ENCODE measurements around the gene SMCO1. TPM values are rescaled to one million over a fixed set of nuclear protein-coding genes. Genes with fewer than 3 reads are reported as not detected.

The SMCO1 gene
- total RNA-seq, 6 experiments from 2014 or later, result not detected

DNA sequence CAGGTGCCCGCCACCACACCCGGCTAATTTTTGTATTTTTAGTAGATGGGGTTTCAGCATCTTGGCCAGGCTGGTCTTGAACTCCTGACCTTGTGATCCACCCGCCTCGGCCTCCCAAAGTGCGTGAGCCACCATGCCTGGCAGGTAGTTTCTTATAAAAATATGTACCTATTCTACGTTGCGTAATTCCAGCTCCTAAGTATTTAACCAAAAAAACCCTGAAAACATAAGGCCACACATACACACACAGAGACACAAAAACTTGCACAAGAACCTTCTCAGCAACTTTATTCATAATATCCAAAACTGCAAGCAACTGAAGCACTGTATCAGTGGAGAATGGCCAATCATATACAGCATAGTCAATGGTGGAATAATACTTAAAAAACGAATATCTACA, 16.8 kb downstream of the SMCO1 start:
- H3K9me3 Mint-ChIP-seq, result no peaks in the 10 kb centered on the region
- no peaks in the 10 kb centered on the region; the same call in 1 of the 2 replicates for H3K27me3 Mint-ChIP-seq (ENCODE audit: insufficient read depth)
- DNase-seq, result no peak
- no peak overlapping the region for H3K4me3 Mint-ChIP-seq
- H3K27ac Mint-ChIP-seq, result peak overlapping the region; percentile 49; the same call in 1 of the 2 replicates
- peaks cover 44% of the 10 kb centered on the region for H3K36me3 Mint-ChIP-seq (ENCODE audit: low read depth)
- TF ChIP-seq CTCF (IDR thresholded peaks at IDR 0.05), result no peak
- H3K4me1 Mint-ChIP-seq (ENCODE audit: low read depth), result peaks cover 20% of the 10 kb centered on the region

DNA sequence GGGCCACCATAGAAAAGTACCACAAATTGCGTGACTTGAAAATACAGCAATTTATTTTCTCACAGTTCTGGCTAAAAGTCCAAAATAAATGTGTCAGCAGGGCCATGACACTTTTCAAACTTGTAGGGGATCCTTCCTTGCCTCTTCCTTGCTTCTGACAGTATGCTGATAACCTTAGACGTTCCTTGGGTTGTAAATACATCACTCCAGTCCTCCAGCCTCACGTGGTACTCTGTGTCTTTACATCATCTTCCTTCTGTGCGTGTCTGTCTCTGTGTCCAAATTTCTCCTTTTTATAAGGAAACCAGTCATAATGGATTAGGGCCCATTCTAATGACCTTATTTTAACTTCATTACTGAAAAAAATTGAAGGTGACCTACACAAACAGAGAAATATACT, 19.0 kb downstream of the SMCO1 start:
- peaks cover 26% of the 10 kb centered on the region for H3K4me1 Mint-ChIP-seq (ENCODE audit: low read depth)
- H3K27me3 Mint-ChIP-seq (ENCODE audit: insufficient read depth), result no peaks in the 10 kb centered on the region
- DNase-seq, result no peak
- H3K9me3 Mint-ChIP-seq, result no peaks in the 10 kb centered on the region
- H3K27ac Mint-ChIP-seq, result no peak overlapping the region
- H3K36me3 Mint-ChIP-seq (ENCODE audit: low read depth), result peaks cover 37% of the 10 kb centered on the region
- no peak for TF ChIP-seq CTCF (IDR thresholded peaks at IDR 0.05)
- H3K4me3 Mint-ChIP-seq, result no peak overlapping the region

- Mint-ChIP-seq H3K9me3 (no peaks in the 10 kb centered on the region), H3K36me3 (ENCODE audit: low read depth) (peaks cover 19% of the 10 kb centered on the region), H3K27me3 (ENCODE audit: insufficient read depth) (no peaks in the 10 kb centered on the region), H3K4me3 (no peak overlapping the region), H3K4me1 (ENCODE audit: low read depth) (peaks cover 13% of the 10 kb centered on the region), H3K27ac (no peak overlapping the region)
- no peak for TF ChIP-seq CTCF (IDR thresholded peaks at IDR 0.05)
- DNase-seq, result no peak
These were observed 21.9 kb downstream of the SMCO1 start for GRCh38 chr3:196493292-196493691.

GRCh38 chr3:196492080-196492479, 23.1 kb downstream of the SMCO1 start:
- no peaks in the 10 kb centered on the region for H3K9me3 Mint-ChIP-seq
- H3K4me1 Mint-ChIP-seq (ENCODE audit: low read depth), result peaks cover 13% of the 10 kb centered on the region
- TF ChIP-seq CTCF (IDR thresholded peaks at IDR 0.05), result no peak
- no peak overlapping the region for H3K4me3 Mint-ChIP-seq
- H3K27ac Mint-ChIP-seq, result no peak overlapping the region
- H3K36me3 Mint-ChIP-seq (ENCODE audit: low read depth), result peaks cover 24% of the 10 kb centered on the region
- no peak for DNase-seq
- no peaks in the 10 kb centered on the region for H3K27me3 Mint-ChIP-seq (ENCODE audit: insufficient read depth)

- H3K4me3 Mint-ChIP-seq, result no peak overlapping the region
These were observed 25.4 kb downstream of the SMCO1 start for GRCh38 chr3:196489747-196490146.

More at GRCh38 chr3:196489747-196490146, 25.4 kb downstream of the SMCO1 start:
- Mint-ChIP-seq H3K9me3 (no peaks in the 10 kb centered on the region), H3K4me1 (ENCODE audit: low read depth) (peaks cover 13% of the 10 kb centered on the region), H3K27me3 (ENCODE audit: insufficient read depth) (no peaks in the 10 kb centered on the region), H3K27ac (0 out of 2 replicates have a peak overlapping the region, but pooled peaks have one; percentile 43), H3K36me3 (ENCODE audit: low read depth) (peaks cover 18% of the 10 kb centered on the region)
- no peak for DNase-seq
- TF ChIP-seq CTCF (IDR thresholded peaks at IDR 0.05), result no peak

Measured in HFFc6 (cell line).